Activated T-cell treated with anti-CD3 and anti-CD28 coated beads, Interleukin-2, amount 50 U/mL, for 4 hours (primary cell): ENCODE data around the gene BCL2L14. TPM values are rescaled to one million over a fixed set of nuclear protein-coding genes. Genes with fewer than 3 reads are reported as not detected.

Source experiments
- ATAC-seq, 2 donors: fragments of 200-7000 bp; cut with Tn5 transposase; one replicate each; pipeline ENCODE4 v1.10.0; 2021
- DNase-seq: peaks from one replicate; pipeline ENCODE4 v3.0.0-alpha.2; 2020
- H3K27me3 Mint-ChIP-seq: one replicate; pipeline ENCODE4 v1.8.0; 2021; ENCODE audit warnings: low read depth, mixed read lengths
- H3K36me3 Mint-ChIP-seq: one replicate; pipeline ENCODE4 v1.8.0; 2022; ENCODE audit warnings: mixed read lengths; ENCODE audit not compliant: insufficient read depth
- H3K4me1 Mint-ChIP-seq: one replicate; pipeline ENCODE4 v1.8.0; 2021; ENCODE audit warnings: low read depth, mixed read lengths
- H3K4me3 Mint-ChIP-seq: one replicate; pipeline ENCODE4 v1.8.0; 2021; ENCODE audit warnings: mild to moderate bottlenecking, moderate library complexity, mixed read lengths
- H3K9me3 Mint-ChIP-seq: one replicate; pipeline ENCODE4 v1.8.0; 2021; ENCODE audit warnings: mixed read lengths
- total RNA-seq, 3 donors: library from RNA; stranded (reverse); gene quantifications; one replicate each; pipeline ENCODE4 v1.2.1, GENCODE V29; 2021

The BCL2L14 gene
- total RNA-seq, 3 donors from 2014 or later, result 1.1 to 2.5 (median 1.9) TPM

- no peak for ATAC-seq
Measured at GRCh38 chr12:12147111-12147510, 76.4 kb downstream of the BCL2L14 start.

More at GRCh38 chr12:12147111-12147510, 76.4 kb downstream of the BCL2L14 start:
- H3K27me3 Mint-ChIP-seq, result no peaks in the 10 kb centered on the region
- no peaks in the 10 kb centered on the region for H3K4me1 Mint-ChIP-seq
- peaks cover 7% of the 10 kb centered on the region for H3K36me3 Mint-ChIP-seq
- no peak overlapping the region for H3K4me3 Mint-ChIP-seq
- H3K9me3 Mint-ChIP-seq, result no peaks in the 10 kb centered on the region
- no peak for DNase-seq

Other genes starting within 250 kb of the BCL2L14 start
- gene LRP6, start 196.1 kb downstream of the BCL2L14 start, total RNA-seq, result 1 to 10 TPM; 4.8 to 8.0 (median 7.9) TPM